SJSA1 (cell line): ENCODE measurements around the gene KASH5. TPM values are rescaled to one million over a fixed set of nuclear protein-coding genes. Genes with fewer than 3 reads are reported as not detected.
A peak's percentile ranks its signal among the peaks of the same experiment; 100 is the strongest.
"Not testable (repeated sequence)": the region's sequence is repeated elsewhere in the genome, so short reads cannot be mapped to it uniquely, and the experiment has no call there.

Experiments
- DNase-seq, 2 experiments: peaks; one replicate each; pipeline ENCODE4 v3.0.0-alpha.2; 2015 to 2020; ENCODE audit warnings: low spot score in 2 of 2, low read depth in 1 of 2
- H3K27ac ChIP-seq: fragments of 250-450 bp; sonication (Bioruptor Pico); 2 replicates; pipeline ENCODE4 v1.5.1; 2020; ENCODE audit warnings: mild to moderate bottlenecking, moderate library complexity
- H3K27me3 ChIP-seq: fragments of 250-450 bp; sonication (Bioruptor Pico); replicated peaks from 2 replicates; pipeline ENCODE4 v1.5.1; 2020; ENCODE audit warnings: mild to moderate bottlenecking, moderate library complexity
- H3K36me3 ChIP-seq: fragments of 250-450 bp; sonication (Bioruptor Pico); 2 replicates; pipeline ENCODE4 v1.5.1; 2020; ENCODE audit warnings: mild to moderate bottlenecking
- H3K4me1 ChIP-seq: fragments of 250-450 bp; sonication (Bioruptor Pico); replicated peaks from 2 replicates; pipeline ENCODE4 v1.6.1; 2021; ENCODE audit warnings: mild to moderate bottlenecking
- H3K4me3 ChIP-seq: fragments of 250-450 bp; sonication (Bioruptor Pico); 2 replicates; pipeline ENCODE4 v1.5.1; 2020; ENCODE audit warnings: mild to moderate bottlenecking
- H3K9me3 ChIP-seq: fragments of 250-450 bp; sonication (Bioruptor Pico); replicated peaks from 2 replicates; pipeline ENCODE4 v1.5.1; 2020; ENCODE audit warnings: mild to moderate bottlenecking
- total RNA-seq: library from RNA; depleted of rRNA; stranded (reverse); fragments of >200 nt; shearing (Covaris generic); gene quantifications from 2 replicates; pipeline ENCODE4 v1.2.3, GENCODE V29; 2014

Gene KASH5
- total RNA-seq, 1 experiment from 2014 or later: not detected

DNA sequence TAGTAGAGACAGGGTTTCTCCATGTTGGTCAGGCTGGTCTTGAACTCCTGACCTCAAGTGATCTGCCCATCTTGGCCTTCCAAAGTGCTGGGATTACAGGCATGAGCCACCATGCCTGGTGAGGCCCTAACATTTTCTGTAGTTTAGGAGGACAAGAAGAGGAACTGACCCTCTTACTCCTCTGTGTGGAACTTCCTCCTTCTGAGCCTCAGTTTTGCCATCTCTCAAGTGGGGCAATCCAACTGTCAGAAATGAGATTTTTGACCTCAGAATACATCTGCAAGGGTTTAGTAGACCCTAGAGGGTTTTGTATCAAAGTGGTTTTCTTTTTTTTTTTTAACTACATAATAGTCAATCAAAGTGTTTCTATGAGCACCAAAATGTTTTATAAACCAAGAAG, 21.9 kb upstream of the KASH5 start:
- Histone ChIP-seq H3K4me1 (peaks cover 14% of the 10 kb centered on the region), H3K27ac (no peak overlapping the region), H3K9me3 (peaks cover 12% of the 10 kb centered on the region), H3K36me3 (peaks cover 2% of the 10 kb centered on the region; the same call in 1 of the 2 replicates), H3K27me3 (no peaks in the 10 kb centered on the region), H3K4me3 (no peak overlapping the region)
- DNase-seq: no peak

DNA sequence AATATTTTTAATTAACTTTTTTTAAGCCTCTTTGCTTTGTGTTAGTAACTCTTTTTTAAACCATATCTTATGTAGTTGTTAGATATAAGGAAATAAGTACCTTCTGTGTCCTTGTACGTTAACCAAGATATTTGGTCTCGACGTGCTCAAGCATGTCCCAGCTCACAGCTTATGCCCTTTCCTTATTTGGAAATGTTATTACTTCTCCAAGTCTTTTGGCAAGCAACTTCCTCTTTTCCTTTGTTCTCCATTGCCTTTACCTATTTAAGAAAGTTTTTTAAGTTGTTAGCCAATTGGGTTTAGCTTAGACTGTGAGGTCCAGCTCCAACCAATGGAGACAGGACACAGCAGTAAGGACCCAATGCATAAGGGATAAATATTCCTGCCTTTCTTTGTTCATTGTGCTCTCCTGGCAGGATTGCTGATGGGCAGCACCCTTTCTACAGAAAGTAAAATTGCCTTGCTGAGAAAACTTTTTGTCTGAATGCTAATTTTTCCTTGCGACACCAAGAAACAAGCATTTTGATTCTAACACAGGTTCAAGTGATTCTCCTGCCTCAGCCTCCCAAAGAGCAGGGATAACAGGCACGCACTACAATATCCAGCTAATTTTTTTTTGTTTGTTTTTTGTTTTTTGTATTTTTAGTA, 19.2 kb upstream of the KASH5 start:
- Histone ChIP-seq H3K27ac (no peak overlapping the region), H3K4me1 (peaks cover 2% of the 10 kb centered on the region), H3K36me3 (no peaks in the 10 kb centered on the region), H3K4me3 (no peak overlapping the region), H3K27me3 (no peaks in the 10 kb centered on the region), H3K9me3 (peaks cover 12% of the 10 kb centered on the region)
- DNase-seq: no peak

GRCh38 chr19:49371184-49371583, 16.9 kb upstream of the KASH5 start:
- Histone ChIP-seq H3K4me1 (no peaks in the 10 kb centered on the region), H3K4me3 (no peak overlapping the region)

GRCh38 chr19:49373174-49373573, 14.9 kb upstream of the KASH5 start:
- H3K4me1 ChIP-seq, H3K27ac ChIP-seq, H3K27me3 ChIP-seq, H3K36me3 ChIP-seq, DNase-seq, H3K4me3 ChIP-seq: not testable (repeated sequence)
- H3K9me3 ChIP-seq: peaks cover 12% of the 10 kb centered on the region

More at GRCh38 chr19:49371184-49371583, 16.9 kb upstream of the KASH5 start:
- Histone ChIP-seq H3K27ac (no peak overlapping the region), H3K27me3 (no peaks in the 10 kb centered on the region), H3K9me3 (peaks cover 12% of the 10 kb centered on the region), H3K36me3 (no peaks in the 10 kb centered on the region)
- DNase-seq: no peak

GRCh38 chr19:49374665-49375434, 13.2 kb upstream of the KASH5 start:
- Histone ChIP-seq H3K4me3 (no peak overlapping the region), H3K4me1 (no peaks in the 10 kb centered on the region), H3K27ac (no peak overlapping the region), H3K36me3 (no peaks in the 10 kb centered on the region), H3K9me3 (peaks cover 8% of the 10 kb centered on the region), H3K27me3 (no peaks in the 10 kb centered on the region)
- no peak for DNase-seq

DNA sequence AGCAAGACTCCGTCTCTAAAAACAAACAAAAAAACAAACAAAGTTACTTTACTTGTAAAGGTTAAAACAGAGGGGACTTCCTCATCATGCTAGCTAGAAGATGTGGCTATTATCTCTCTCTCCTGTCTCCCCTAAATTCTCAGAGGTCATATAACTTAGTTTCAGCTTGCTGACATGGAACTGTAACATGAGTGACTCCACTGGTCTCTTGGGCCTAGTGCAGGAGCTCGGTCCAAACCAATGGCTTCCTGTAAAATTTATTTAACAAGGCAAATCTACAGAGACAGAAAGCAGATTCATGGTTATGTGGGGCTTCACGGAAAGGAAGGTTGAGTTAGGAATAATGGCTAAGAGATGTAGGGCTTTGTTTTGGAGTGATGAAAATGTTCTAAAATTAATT, 9.5 kb upstream of the KASH5 start:
- DNase-seq: no peak

GRCh38 chr19:49380391-49380790, 7.7 kb upstream of the KASH5 start:
- Histone ChIP-seq H3K4me3 (no peak overlapping the region), H3K4me1 (no peaks in the 10 kb centered on the region), H3K27ac (no peak overlapping the region), H3K36me3 (no peaks in the 10 kb centered on the region), H3K9me3 (no peaks in the 10 kb centered on the region; the same call in 1 of the 2 replicates), H3K27me3 (peaks cover 6% of the 10 kb centered on the region; the same call in 1 of the 2 replicates)
- DNase-seq: no peak

More for the DNA sequence above, 9.5 kb upstream of the KASH5 start:
- Histone ChIP-seq H3K9me3 (no peaks in the 10 kb centered on the region; the same call in 1 of the 2 replicates), H3K4me1 (no peaks in the 10 kb centered on the region), H3K27me3 (peaks cover under 1% of the 10 kb centered on the region; the same call in 1 of the 2 replicates), H3K4me3 (no peak overlapping the region), H3K27ac (no peak overlapping the region), H3K36me3 (no peaks in the 10 kb centered on the region)

DNA sequence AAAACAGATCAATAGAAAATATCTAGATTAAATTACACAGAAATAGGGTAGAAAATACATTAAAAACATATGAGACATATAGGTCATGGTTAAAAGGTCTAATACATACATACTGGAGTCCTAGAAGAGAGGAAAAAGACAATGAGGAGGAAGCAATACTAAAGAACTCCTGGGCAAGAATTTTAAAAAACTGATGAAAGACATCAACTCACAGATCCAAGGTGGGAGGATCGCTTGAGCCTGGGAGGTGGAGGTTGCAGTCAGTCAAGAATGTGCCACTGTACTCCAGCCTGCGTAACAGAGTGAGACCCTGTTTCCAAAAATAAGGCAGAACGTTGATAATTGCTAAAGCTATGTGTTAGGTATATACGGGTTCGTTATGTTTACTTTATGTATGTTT, 5.4 kb upstream of the KASH5 start:
- Histone ChIP-seq H3K9me3 (no peaks in the 10 kb centered on the region; the same call in 1 of the 2 replicates), H3K4me1 (no peaks in the 10 kb centered on the region), H3K27ac (no peak overlapping the region), H3K4me3 (no peak overlapping the region), H3K27me3 (peaks cover 10% of the 10 kb centered on the region; the same call in 1 of the 2 replicates), H3K36me3 (no peaks in the 10 kb centered on the region)
- DNase-seq: no peak

GRCh38 chr19:49383599-49383998, 4.5 kb upstream of the KASH5 start:
- Histone ChIP-seq H3K4me3 (no peak overlapping the region), H3K27me3 (peaks cover 14% of the 10 kb centered on the region; the same call in 1 of the 2 replicates), H3K9me3 (no peaks in the 10 kb centered on the region; the same call in 1 of the 2 replicates), H3K4me1 (no peaks in the 10 kb centered on the region), H3K27ac (no peak overlapping the region), H3K36me3 (no peaks in the 10 kb centered on the region)
- DNase-seq: no peak

DNA sequence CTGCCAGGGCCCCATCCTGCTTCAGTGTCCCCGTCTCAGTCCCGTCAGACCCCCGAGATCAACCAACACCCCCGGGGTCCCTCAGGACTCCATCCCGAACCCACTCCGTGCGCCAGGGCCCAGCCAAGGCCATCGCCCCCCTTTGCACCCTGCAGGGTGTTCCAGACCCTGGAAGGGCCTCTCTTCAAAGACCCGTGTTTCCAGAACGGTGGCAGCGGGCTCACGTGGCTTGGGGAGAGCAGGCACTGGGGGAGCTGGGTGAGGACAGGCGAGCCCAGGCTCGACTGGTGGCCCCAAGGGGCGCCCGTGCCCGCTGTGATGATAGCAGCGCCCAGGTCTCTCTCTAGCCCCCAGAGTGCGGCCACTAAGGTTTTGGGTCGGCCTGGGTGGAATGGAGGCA, 1.4 kb downstream of the KASH5 start:
- H3K27me3 ChIP-seq: peaks cover 41% of the 10 kb centered on the region
- no peak for DNase-seq
- H3K27ac ChIP-seq: no peak overlapping the region
- H3K9me3 ChIP-seq: no peaks in the 10 kb centered on the region
- no peaks in the 10 kb centered on the region for H3K36me3 ChIP-seq
- no peak overlapping the region for H3K4me3 ChIP-seq
- no peaks in the 10 kb centered on the region for H3K4me1 ChIP-seq

DNA sequence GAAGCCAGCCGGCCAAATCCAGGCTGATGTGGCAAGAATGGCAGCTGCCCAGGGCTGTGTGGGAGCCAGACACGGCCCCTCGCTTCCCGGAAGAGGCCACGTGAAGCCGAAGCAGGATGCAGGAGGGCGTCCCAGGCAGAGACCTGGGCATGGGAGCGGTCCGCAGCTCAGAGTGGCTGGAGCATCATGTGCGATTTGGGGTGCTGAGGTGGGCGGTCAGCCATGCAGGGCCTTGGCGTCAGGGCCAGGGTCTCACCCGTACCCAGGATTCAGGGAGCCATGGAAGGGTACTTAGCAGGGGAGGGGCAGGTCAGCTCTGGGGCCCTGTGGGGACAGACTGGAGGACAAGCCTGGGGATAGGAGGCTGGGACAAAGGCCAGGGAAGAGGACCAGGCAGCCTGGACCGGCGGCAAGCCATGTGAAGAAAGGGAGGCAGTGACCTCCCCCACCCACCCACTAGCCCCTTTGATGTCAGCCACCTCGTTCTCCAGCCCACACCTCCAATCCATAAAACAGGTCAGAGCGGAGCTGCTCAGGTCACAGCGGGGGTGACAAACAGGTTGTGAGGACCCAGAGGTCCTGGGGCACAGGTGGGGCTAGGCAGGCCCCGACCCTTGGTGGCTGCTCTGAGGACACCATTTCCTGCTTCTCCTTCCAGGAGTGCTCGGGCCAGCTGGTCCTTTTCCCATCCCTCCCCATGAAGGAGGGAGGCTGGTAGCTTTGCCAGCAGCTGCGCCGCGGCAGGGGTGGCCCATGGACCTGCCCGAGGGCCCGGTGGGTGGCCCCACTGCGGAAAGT, 2.3 kb downstream of the KASH5 start:
- no peak overlapping the region for H3K27ac ChIP-seq

DNA sequence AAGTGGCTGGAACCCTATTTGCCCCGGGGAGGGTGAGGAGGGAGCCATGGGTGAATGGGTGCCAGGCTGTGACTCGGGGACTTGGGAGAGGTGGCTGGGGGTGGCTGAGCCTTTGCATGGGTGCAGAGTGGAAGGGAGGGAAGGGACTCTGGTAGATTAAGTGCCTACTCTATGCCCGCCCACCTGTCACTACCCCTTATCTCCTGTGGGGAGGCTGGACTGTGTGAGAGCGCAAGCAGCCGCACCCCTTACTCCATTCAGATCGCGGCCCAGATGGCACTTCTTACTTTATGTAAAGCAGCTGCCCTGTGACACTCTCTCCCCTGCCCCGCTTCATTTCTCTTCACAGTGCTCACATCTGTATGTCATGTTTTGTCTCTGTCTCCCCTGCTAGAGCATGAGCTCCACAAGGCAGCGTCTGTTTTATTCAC, 2.9 kb downstream of the KASH5 start:
- H3K9me3 ChIP-seq: no peaks in the 10 kb centered on the region
- peaks cover 36% of the 10 kb centered on the region for H3K27me3 ChIP-seq
- H3K27ac ChIP-seq: no peak overlapping the region
- no peaks in the 10 kb centered on the region for H3K4me1 ChIP-seq
- DNase-seq: no peak
- H3K36me3 ChIP-seq: no peaks in the 10 kb centered on the region
- H3K4me3 ChIP-seq: no peak overlapping the region

More for the DNA sequence above, 2.3 kb downstream of the KASH5 start:
- no peak for DNase-seq
- Histone ChIP-seq H3K4me1 (no peaks in the 10 kb centered on the region), H3K4me3 (no peak overlapping the region), H3K36me3 (no peaks in the 10 kb centered on the region), H3K9me3 (no peaks in the 10 kb centered on the region), H3K27me3 (peaks cover 38% of the 10 kb centered on the region)

GRCh38 chr19:49391581-49392399, 3.7 kb downstream of the KASH5 start:
- Histone ChIP-seq H3K4me3 (no peak overlapping the region), H3K27me3 (peaks cover 36% of the 10 kb centered on the region), H3K4me1 (no peaks in the 10 kb centered on the region), H3K27ac (no peak overlapping the region), H3K9me3 (no peaks in the 10 kb centered on the region), H3K36me3 (no peaks in the 10 kb centered on the region)
- DNase-seq: peak; percentile 38 to 68
